Bronchial epithelial cell (primary cell): ENCODE measurements around the gene ABCA13. TPM values are rescaled to one million over a fixed set of nuclear protein-coding genes. Genes with fewer than 3 reads are reported as not detected.

Experiments used
- DNase-seq: peaks from one replicate; pipeline ENCODE4 v3.0.0-alpha.2; 2010; ENCODE audit warnings: low read depth
- FAIRE-seq: peaks from 2 replicates; lab custom pipeline; 2011; peaks lifted over from hg19 to GRCh38; lab: Jason Lieb, UNC
- H3K27me3 ChIP-seq: 2 replicates; pipeline ENCODE4 v1.5.1; 2011; ENCODE audit warnings: low read length; ENCODE audit not compliant: control insufficient read depth, insufficient read depth
- H3K36me3 ChIP-seq: 2 replicates; pipeline ENCODE4 v1.5.1; 2011; ENCODE audit warnings: low read length; ENCODE audit not compliant: control insufficient read depth, insufficient read depth
- H3K4me3 ChIP-seq: 2 replicates; pipeline ENCODE4 v1.5.1; 2011; ENCODE audit warnings: mild to moderate bottlenecking, low read depth, low read length, control low read depth
- total RNA-seq: library from RNA; depleted of rRNA; stranded (reverse); fragments of >200 nt; gene quantifications from 2 replicates; pipeline ENCODE4 v1.2.1, GENCODE V29; 2014
- TF ChIP-seq, protein P1 (sequence below): IDR thresholded peaks from 2 replicates; pipeline ENCODE4 v1.5.1; 2011; ENCODE audit warnings: mild to moderate bottlenecking, moderate library complexity, low read length, control low read depth, inconsistent platforms; ENCODE audit not compliant: insufficient read depth, severe bottlenecking

Gene ABCA13
- total RNA-seq, 1 donor from 2014 or later, result 0.79 TPM

GRCh38 chr7:48177271-48177670 is 6.0 kb downstream of the ABCA13 start:
- no peak overlapping the region for H3K4me3 ChIP-seq
- H3K27me3 ChIP-seq, result no peaks in the 10 kb centered on the region
- H3K36me3 ChIP-seq, result no peaks in the 10 kb centered on the region
- FAIRE-seq (no peak), DNase-seq (no peak)
- TF ChIP-seq, protein P1, sequence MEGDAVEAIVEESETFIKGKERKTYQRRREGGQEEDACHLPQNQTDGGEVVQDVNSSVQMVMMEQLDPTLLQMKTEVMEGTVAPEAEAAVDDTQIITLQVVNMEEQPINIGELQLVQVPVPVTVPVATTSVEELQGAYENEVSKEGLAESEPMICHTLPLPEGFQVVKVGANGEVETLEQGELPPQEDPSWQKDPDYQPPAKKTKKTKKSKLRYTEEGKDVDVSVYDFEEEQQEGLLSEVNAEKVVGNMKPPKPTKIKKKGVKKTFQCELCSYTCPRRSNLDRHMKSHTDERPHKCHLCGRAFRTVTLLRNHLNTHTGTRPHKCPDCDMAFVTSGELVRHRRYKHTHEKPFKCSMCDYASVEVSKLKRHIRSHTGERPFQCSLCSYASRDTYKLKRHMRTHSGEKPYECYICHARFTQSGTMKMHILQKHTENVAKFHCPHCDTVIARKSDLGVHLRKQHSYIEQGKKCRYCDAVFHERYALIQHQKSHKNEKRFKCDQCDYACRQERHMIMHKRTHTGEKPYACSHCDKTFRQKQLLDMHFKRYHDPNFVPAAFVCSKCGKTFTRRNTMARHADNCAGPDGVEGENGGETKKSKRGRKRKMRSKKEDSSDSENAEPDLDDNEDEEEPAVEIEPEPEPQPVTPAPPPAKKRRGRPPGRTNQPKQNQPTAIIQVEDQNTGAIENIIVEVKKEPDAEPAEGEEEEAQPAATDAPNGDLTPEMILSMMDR, result no peak

- no peak overlapping the region for H3K4me3 ChIP-seq
- no peaks in the 10 kb centered on the region for H3K36me3 ChIP-seq
- FAIRE-seq, result no peak
- no peaks in the 10 kb centered on the region for H3K27me3 ChIP-seq
- no peak for DNase-seq
- TF ChIP-seq, protein P1, result no peak
These were observed 8.3 kb downstream of the ABCA13 start for GRCh38 chr7:48179496-48180030.

DNA sequence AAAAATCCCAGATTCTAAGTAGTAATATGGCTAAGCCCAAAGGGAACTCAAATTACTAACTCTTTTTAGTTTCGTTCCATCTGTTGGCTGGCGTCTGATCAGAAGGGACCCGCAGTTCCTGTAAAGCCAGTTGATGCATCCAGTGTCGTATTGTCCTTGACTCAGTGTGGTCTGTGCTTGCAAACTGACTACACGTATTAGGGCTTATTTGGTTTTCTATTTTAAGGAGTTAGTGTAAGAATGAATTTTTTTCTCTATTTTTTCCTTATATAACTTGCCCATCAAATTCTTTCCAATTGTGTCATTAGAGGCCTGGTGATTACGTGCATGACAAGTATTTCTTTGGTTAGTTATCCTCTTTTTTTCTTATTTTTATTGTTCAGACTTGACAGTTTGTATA is 9.7 kb downstream of the ABCA13 start:
- no peaks in the 10 kb centered on the region for H3K36me3 ChIP-seq
- no peak for FAIRE-seq
- H3K4me3 ChIP-seq, result no peak overlapping the region
- no peak for DNase-seq
- TF ChIP-seq, protein P1, result no peak
- no peaks in the 10 kb centered on the region for H3K27me3 ChIP-seq

DNA sequence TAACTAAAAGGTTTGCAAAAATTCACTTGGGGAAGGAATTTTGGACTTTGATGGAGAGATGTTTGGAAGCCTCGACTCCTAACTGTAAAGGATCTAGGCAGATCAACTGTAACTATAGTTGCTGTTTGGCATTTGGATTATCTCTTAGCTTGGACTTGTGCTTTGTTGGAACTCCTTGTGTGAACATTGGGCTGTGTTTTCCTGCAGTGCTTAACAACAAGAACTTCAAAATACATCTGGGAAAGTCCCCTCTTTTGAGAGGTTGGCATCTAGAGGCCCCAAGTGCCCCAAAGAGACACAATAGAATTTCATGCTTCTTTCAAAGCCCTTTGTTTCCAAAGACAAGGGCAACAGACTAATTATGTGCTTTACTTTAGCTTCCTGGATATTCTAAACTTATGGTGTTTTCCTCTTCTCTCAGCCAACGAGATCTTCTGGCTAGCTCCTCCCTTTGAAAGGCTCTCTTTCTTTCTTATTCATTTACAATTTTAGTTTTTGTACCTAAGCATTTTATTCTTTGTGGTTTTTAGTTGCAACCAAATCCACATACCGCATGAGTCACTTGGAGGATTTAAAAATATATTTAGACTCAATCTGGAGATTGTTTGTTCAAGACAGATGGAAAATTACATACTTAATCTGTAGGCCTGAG is 11.6 kb downstream of the ABCA13 start:
- DNase-seq, result peak; percentile 62
- Histone ChIP-seq H3K4me3 (no peak overlapping the region), H3K36me3 (no peaks in the 10 kb centered on the region), H3K27me3 (no peaks in the 10 kb centered on the region)
- FAIRE-seq, result no peak
- TF ChIP-seq, protein P1, result no peak

DNA sequence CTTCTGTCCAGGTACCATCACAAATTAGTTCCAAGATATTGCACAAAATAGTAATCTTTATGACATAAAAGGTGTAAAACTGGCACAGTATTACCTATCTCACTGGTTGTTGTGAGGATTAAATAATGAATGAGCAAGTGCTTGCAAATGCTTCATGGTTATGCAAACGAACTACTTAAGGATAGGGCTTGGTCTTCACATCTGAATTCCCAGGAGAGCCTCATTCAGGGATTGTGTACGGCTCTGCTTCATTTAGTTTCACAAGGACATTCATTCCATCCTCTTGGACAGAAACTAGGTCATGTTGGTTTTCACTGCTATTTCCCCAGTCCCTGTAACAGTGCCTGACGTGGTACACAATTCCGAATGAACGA is 12.1 kb downstream of the ABCA13 start:
- no peak for FAIRE-seq
- no peak for DNase-seq
- H3K36me3 ChIP-seq, result no peaks in the 10 kb centered on the region
- no peak overlapping the region for H3K4me3 ChIP-seq
- TF ChIP-seq, protein P1, result no peak
- no peaks in the 10 kb centered on the region for H3K27me3 ChIP-seq

DNA sequence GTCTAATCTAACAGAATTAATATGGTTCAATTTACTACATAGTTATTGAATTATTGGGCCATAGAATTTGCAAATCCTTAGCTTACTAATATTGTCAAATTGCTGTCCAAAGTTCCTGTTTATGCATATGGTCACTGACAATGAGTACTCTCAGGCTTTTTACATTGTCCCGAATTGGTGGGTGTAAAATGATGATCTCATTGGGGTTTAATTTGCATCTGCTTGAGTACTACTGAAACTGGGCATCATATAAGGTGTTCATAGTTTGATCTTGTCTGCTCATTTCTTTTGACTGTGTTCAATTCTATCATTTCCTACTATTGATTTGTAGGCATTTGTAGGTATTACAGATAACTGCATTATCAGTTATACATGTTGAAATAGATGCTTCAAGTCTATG is 12.7 kb downstream of the ABCA13 start:
- Histone ChIP-seq H3K4me3 (no peak overlapping the region), H3K36me3 (no peaks in the 10 kb centered on the region), H3K27me3 (no peaks in the 10 kb centered on the region)
- FAIRE-seq, result no peak
- DNase-seq, result no peak
- TF ChIP-seq, protein P1, result no peak
